Progenitor cell of endocrine pancreas (in vitro differentiated cells): ENCODE data around the gene KCNH2. TPM values are rescaled to one million over a fixed set of nuclear protein-coding genes. Genes with fewer than 3 reads are reported as not detected.

Source experiments
- DNase-seq: peaks from one replicate; pipeline ENCODE4 v3.0.0; 2021; ENCODE audit warnings: low spot score; ENCODE audit not compliant: unreplicated experiment
- H3K27ac Mint-ChIP-seq: 2 replicates; pipeline ENCODE4 v1.8.0; 2021; ENCODE audit warnings: mild to moderate bottlenecking, moderate library complexity, mixed read lengths
- H3K27me3 Mint-ChIP-seq: 2 replicates; pipeline ENCODE4 v1.8.0; 2021; ENCODE audit warnings: mixed read lengths
- H3K36me3 Mint-ChIP-seq: 2 replicates; pipeline ENCODE4 v1.8.0; 2022; ENCODE audit warnings: mixed read lengths; ENCODE audit not compliant: insufficient read depth
- H3K4me1 Mint-ChIP-seq: 2 replicates; pipeline ENCODE4 v1.8.0; 2021; ENCODE audit warnings: low read depth, mixed read lengths
- H3K4me3 Mint-ChIP-seq: 2 replicates; pipeline ENCODE4 v1.8.0; 2021; ENCODE audit warnings: low read depth, mild to moderate bottlenecking, moderate library complexity, mixed read lengths
- H3K9me3 Mint-ChIP-seq: 2 replicates; pipeline ENCODE4 v1.8.0; 2021; ENCODE audit warnings: low read depth, mixed read lengths
- CTCF ChIP-seq: fragments of 200-600 bp; sonication (generic); IDR thresholded peaks from one replicate; pipeline ENCODE4 v1.5.0; 2021; ENCODE audit warnings: antibody characterized with exemption, mild to moderate bottlenecking; ENCODE audit not compliant: unreplicated experiment
- total RNA-seq: library from RNA; stranded (reverse); gene quantifications from 2 replicates; pipeline ENCODE4 v1.2.1, GENCODE V29; 2021

Gene KCNH2
- total RNA-seq, 1 donor from 2014 or later, result 9.4 TPM

GRCh38 chr7:150992833-150993302 is 14.7 kb upstream of the KCNH2 start:
- Mint-ChIP-seq H3K4me1 (no peaks in the 10 kb centered on the region), H3K9me3 (no peaks in the 10 kb centered on the region), H3K4me3 (no peak overlapping the region), H3K27ac (no peak overlapping the region), H3K27me3 (peaks cover 29% of the 10 kb centered on the region), H3K36me3 (no peaks in the 10 kb centered on the region)
- DNase-seq, result no peak
- TF ChIP-seq CTCF, result no peak

GRCh38 chr7:150992051-150992640 is 14.0 kb upstream of the KCNH2 start:
- no peaks in the 10 kb centered on the region for H3K4me1 Mint-ChIP-seq
- peaks cover 31% of the 10 kb centered on the region for H3K27me3 Mint-ChIP-seq
- no peak for DNase-seq
- no peak overlapping the region for H3K27ac Mint-ChIP-seq
- no peak overlapping the region for H3K4me3 Mint-ChIP-seq
- no peak for TF ChIP-seq CTCF
- H3K36me3 Mint-ChIP-seq, result no peaks in the 10 kb centered on the region
- no peaks in the 10 kb centered on the region for H3K9me3 Mint-ChIP-seq

GRCh38 chr7:150990416-150991186 is 12.5 kb upstream of the KCNH2 start, which contains the start of gene NOS3:
Gene NOS3, plus strand, starts transcription at chr7:150991017. Its CDS starts 2,787 bp downstream, at chr7:150993804.
- Mint-ChIP-seq H3K4me1 (no peaks in the 10 kb centered on the region), H3K4me3 (no peak within 1 kb of the TSS), H3K9me3 (no peaks in the 10 kb centered on the region), H3K27me3 (peaks cover 38% of the 10 kb centered on the region), H3K27ac (no peak within 1 kb of the TSS), H3K36me3 (no peaks in the 10 kb centered on the region)
- TF ChIP-seq CTCF, result no peak
- no peak for DNase-seq

- Mint-ChIP-seq H3K27me3 (peaks cover 42% of the 10 kb centered on the region), H3K4me1 (no peaks in the 10 kb centered on the region), H3K4me3 (no peak overlapping the region), H3K27ac (no peak overlapping the region), H3K9me3 (no peaks in the 10 kb centered on the region), H3K36me3 (no peaks in the 10 kb centered on the region)
- no peak for DNase-seq
- no peak for TF ChIP-seq CTCF
Measured at GRCh38 chr7:150989456-150989855, 11.3 kb upstream of the KCNH2 start.

GRCh38 chr7:150988230-150989226 is 10.4 kb upstream of the KCNH2 start:
- TF ChIP-seq CTCF, result peak; percentile 83
- Mint-ChIP-seq H3K27me3 (peaks cover 47% of the 10 kb centered on the region), H3K36me3 (no peaks in the 10 kb centered on the region), H3K4me1 (no peaks in the 10 kb centered on the region), H3K9me3 (no peaks in the 10 kb centered on the region), H3K4me3 (no peak overlapping the region), H3K27ac (no peak overlapping the region)
- peak; percentile 73 for DNase-seq
